Epidermal melanocyte (primary cell): ENCODE results near the gene CEACAM5.
"Not testable (repeated sequence)": the region's sequence is repeated elsewhere in the genome, so short reads cannot be mapped to it uniquely, and the experiment has no call there.

Experiments
- DNase-seq: peaks from one replicate; pipeline ENCODE4 v3.0.0; 2011; ENCODE audit warnings: low spot score; ENCODE audit not compliant: insufficient read length

CEACAM5 gene

DNA sequence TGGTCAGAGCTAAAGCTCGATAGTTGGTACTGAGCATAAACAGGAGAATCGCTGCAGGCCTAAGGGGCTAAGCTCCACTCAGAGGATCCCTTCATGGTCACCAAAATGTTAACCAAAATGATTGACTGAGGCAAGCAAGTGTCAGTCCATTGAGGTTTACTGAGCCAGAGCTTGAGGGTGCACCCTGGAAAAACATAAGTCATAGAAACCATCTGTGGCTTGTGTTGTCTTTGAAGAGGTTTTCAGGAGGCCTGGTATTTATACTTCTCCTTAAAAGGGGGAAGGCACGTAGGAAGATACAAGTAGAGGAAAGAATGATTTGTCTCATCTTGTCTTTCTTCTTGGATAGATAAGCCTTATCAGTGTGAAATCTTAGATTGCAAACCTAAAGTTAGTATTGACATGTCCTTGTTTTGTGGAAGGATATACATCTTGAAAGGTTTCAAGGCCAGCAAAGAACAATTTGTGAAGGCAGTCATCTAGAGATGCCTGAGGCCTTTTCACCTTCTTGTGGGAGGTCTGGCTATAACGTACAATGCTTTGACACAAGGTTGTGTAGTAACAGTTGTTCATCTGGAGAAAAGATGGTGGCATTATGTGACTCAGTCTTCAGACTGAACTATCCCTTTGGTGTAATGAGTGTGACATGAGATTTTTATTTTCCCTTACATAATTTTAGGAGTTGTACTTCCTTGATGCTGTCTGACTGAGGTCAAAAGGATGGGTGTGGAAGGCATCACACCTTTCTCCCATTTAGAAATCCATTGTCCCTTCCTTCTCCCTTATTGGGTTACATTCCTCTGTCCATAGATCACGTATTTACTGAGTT lies 32.2 kb downstream of the CEACAM5 start:
- DNase-seq, result no peak

- DNase-seq, result no peak
Observed at GRCh38 chr19:41741244-41741554, 32.8 kb downstream of the CEACAM5 start.

DNA sequence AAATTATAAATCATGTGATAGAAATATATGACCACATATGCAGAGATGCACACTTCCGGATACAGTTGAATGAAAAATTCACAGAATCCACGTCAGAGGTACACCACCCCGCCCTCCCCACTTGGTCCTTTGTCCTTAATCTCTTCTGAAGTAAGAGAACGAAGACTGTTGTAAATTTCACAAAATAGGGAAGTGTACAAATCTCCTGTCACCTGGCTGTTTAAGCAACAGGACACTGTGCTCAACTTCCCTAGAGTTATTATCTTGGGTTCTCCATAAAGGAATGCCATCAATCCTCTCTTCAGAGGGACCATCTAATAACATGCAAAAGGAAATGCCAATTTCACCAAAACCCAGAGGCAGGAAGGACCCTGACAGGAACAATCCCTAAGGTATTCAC lies 36.4 kb downstream of the CEACAM5 start:
- no peak for DNase-seq

GRCh38 chr19:41745756-41746155 lies 37.3 kb downstream of the CEACAM5 start:
- DNase-seq, result no peak

- DNase-seq, result no peak
Observed at GRCh38 chr19:41746593-41747227, 38.3 kb downstream of the CEACAM5 start.

DNA sequence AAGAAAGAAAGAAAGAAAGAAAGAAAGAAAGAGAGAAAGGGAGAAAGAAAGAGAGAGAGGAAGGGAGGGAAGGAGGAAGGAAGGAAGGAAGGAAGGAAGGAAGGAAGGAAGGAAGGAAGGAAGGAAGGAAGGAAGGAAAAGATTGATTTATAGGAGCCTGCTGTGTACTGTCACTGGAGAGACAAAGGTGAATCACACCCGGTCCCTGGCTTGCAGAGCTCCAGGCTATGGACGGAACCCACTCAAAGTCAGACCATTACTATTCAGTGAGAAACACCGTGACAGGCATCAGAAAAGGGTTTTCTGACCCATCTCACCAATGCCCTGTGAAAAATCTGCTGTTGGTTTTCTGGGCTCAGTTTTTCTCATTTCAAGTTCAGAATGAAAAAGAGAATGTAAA lies 39.6 kb downstream of the CEACAM5 start:
- DNase-seq, result no peak

DNA sequence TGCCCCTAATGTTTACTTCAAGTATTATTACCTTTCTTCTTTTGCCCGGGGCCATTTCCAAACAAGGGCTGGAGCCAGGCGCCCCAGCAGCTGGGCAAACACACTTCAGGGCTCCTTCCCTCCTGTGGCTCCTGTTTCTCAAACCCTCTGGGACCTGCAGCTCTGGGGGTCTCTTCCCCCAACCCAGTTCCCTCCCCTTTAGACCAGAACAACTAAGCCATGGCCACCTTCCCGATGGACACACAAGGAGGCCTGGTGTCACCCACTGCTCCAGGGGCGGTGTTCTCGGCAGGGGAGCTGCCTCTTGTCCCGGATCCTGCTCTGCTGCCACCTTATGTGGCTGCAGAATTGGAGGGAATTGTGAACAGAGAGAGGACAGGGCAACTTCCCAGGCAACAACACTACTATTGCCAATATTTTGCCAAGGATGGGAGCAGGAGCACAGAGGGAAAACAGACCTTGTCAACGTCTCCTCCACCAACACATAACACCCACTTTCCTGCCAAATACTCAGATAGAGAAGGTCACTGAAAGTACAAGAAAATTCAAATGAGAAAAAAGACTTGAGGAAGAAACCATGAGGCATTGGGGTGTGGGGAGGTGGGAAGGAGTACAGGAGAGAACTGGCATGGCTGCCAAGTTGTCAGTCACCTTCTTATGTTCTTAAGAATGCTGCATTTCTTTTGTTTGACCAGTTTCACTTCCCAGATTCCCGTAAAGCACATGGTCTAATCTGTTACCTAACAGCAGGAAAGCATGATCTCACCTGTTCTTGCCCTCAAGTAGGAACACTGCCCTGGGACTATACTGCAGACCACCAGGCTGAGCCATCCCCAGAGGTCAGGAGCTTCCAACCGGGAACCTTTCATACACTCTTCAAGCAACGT lies 42.1 kb downstream of the CEACAM5 start:
- DNase-seq, result not testable (repeated sequence)

DNA sequence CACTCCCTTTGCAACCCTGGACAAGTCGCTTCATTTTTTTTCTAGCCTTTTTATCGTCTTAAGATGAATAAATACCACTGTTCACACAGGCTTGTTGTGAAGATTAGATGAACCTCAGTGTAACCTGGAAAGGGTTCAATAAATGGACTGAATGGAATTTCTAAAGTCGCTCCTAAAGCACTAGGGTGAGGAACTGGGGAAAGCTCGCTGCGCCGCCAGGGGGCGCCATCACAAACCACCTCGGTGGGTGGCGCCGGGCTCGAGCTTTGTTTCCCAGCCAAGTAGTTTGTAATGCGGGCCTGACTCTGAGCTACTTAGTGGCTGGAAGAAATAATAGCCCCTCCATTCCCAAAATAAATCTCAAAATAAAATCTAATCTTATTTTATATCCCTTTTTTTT lies 44.7 kb downstream of the CEACAM5 start:
- DNase-seq, result no peak

DNA sequence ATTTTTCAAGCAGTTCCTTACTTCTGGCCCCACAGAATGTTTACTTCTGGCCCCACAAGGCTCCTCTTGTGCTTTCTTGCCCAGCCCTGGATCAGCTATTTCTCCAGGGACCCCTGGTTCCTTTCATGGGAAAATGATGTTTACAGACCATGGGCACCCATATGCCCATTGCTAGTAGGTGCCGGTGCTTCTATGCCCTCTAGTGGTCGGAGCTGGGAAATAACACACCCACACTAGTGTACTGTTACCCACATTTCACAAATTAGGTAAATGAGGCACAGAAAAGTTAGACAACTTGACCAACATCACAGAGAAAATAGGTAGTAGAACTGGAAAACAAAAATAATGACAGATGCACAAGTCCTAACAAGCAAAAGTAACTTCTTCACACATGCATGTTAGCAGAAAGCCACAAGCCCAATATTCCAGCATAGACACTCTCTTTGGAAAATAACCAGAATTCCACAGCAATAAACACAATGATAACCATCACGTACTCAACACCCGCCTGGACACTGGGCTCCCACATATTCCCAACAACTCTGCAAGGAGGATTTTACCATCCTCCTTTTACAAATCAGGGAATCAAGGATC lies 45.6 kb downstream of the CEACAM5 start:
- no peak for DNase-seq

DNA sequence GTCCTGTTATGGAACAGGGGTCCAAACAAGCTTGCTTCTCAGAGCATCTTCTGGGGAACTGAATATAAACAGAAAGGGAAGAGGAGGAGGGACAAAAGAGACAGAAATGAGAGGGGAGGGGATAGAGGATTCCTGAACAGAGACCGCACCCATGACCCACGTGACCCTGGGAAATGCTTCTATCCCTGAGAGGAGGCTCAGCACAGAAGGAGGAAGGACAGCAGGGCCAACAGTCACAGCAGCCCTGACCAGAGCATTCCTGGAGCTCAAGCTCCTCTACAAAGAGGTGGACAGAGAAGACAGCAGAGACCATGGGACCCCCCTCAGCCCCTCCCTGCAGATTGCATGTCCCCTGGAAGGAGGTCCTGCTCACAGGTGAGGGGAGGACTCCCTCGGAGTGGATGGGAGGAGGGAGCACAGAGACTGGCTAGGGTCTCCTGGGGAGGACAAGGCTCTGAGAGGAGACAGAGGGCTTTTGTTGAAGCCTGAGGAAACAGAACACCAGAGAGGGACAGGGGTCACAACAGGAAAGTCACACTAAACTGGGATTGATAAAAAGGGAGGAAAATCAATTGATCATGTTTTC lies 47.0 kb downstream of the CEACAM5 start, which contains the start of gene CEACAM6:
TSS of gene CEACAM6 (plus strand) at position 203 of the 586 bp plus-strand sequence. CDS start at position 312, 109 bp downstream.
- no peak for DNase-seq

DNA sequence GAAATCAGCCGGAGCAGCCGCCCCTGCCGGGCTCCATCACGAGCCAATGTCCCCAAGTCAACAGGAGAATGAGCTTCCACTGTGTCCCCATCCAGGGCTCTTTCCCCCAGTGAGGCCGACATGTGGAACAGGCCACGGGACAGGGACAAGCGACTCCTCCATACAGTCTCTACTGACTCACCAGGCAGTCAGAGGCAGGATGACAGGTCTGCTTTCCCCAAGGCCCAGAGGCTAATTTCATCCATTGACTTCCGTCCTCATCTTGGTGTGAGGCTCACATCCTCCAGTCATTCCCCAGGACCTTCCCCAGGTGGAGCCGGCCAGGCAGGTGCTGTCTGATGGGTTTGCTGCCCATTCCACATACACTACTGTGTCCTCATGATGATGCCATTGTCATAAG lies 50.4 kb downstream of the CEACAM5 start:
- DNase-seq, result no peak

GRCh38 chr19:41767115-41767514 lies 58.7 kb downstream of the CEACAM5 start:
- DNase-seq, result no peak

DNA sequence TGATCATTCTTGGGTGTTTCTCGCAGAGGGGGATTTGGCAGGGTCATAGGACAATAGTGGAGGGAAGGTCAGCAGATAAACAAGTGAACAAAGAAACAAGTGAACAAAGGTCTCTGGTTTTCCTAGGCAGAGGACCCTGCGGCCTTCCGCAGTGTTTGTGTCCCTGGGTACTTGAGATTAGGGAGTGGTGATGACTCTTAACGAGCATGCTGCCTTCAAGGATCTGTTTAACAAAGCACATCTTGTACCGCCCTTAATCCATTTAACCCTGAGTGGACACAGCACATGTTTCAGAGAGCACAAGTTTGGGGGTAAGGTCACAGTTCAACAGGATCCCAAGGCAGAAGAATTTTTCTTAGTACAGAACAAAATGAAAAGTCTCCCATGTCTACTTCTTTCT lies 59.7 kb downstream of the CEACAM5 start:
- DNase-seq, result not testable (repeated sequence)

DNA sequence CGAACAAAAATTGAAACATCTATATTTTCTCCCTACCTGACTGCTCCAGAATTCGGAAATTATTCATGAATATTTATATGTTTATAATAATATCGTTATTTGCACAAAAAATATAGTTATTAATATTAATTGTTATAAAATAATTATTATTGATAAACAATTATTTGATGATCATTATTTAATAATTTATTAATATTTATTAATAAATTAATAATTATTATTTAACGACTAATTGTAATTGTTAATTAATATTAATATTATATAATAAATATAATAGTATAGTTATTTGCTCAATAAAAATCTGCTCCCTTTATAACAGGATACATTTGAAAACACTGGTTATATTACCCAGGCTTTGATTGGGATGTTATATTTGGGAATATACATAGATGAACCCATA lies 61.2 kb downstream of the CEACAM5 start:
- DNase-seq, result no peak

DNA sequence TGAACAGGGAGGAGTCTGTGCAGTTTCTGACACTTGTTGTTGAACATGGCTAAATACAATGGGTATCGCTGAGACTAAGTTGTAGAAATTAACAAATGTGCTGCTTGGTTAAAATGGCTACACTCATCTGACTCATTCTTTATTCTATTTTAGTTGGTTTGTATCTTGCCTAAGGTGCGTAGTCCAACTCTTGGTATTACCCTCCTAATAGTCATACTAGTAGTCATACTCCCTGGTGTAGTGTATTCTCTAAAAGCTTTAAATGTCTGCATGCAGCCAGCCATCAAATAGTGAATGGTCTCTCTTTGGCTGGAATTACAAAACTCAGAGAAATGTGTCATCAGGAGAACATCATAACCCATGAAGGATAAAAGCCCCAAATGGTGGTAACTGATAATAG lies 63.0 kb downstream of the CEACAM5 start:
- DNase-seq, result no peak

DNA sequence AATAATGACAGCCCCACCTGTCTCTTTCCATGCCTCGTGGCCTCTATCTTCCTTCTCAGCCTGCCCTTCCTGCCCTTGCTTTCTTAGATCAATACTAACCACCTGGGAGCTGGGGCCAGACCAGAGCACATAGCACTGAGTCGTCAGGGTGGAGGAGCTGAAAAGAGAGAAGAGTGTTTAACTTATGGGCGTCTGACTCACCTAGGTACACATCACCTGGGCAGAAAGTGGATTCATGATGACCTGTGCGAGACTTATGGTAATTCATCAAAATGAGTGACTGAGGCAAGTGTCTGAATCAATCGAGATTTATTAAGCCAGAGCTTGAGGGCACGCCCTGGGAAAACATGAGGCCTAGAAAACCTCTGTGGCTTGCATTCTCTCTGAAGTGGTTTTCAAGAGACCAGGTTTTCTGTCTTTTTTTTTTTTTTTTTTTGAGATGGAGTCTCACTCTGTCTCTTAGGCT lies 66.1 kb downstream of the CEACAM5 start:
- no peak for DNase-seq

- DNase-seq, result no peak
Observed at GRCh38 chr19:41776700-41777099, 68.3 kb downstream of the CEACAM5 start.
